H1 (cell line): ENCODE measurements around the gene AGAP1. TPM values are rescaled to one million over a fixed set of nuclear protein-coding genes. Genes with fewer than 3 reads are reported as not detected.
A peak's percentile ranks its signal among the peaks of the same experiment; 100 is the strongest.

ENCODE experiments used
- CTCF ChIA-PET: fragments of 300-600 bp; sonication (Branson Sonifier 250); formaldehyde crosslinking; loops from one replicate; lab custom pipeline; 2021; ENCODE audit not compliant: partially characterized antibody; lab: Charles Lee
- POLR2A ChIA-PET: fragments of 300-600 bp; sonication (Branson Sonifier 250); formaldehyde crosslinking; loops from one replicate; lab custom pipeline; 2021; ENCODE audit warnings: inconsistent platforms; ENCODE audit not compliant: partially characterized antibody; lab: Charles Lee
- DNase-seq, 2 experiments: peaks; one replicate each; pipeline versions ENCODE4 v3.0.0 to v3.0.0-alpha.2; 2010 to 2022; ENCODE audit warnings: low spot score in 2 of 2, low read depth in 1 of 2, mixed read lengths in 1 of 2
- FAIRE-seq: peaks from 2 replicates; lab custom pipeline; 2011; peaks lifted over from hg19 to GRCh38; lab: Jason Lieb, UNC
- H2AFZ ChIP-seq: 2 replicates; pipeline ENCODE4 v1.8.1; 2012; ENCODE audit warnings: low read length, inconsistent platforms
- H2AK5ac ChIP-seq: 2 replicates; pipeline ENCODE4 v1.6.1; 2013; ENCODE audit warnings: low read depth, low read length
- H2BK120ac ChIP-seq: replicated peaks from 2 replicates; pipeline ENCODE3; 2013; ENCODE audit warnings: low read depth, low read length, inconsistent platforms
- H2BK12ac ChIP-seq: 2 replicates; pipeline ENCODE4 v1.6.1; 2013; ENCODE audit warnings: low read depth, low read length
- H2BK15ac ChIP-seq: 2 replicates; pipeline ENCODE4 v1.6.1; 2013; ENCODE audit warnings: low read length
- H2BK20ac ChIP-seq: 2 replicates; pipeline ENCODE4 v1.6.1; 2013; ENCODE audit warnings: low read length
- H2BK5ac ChIP-seq: 2 replicates; pipeline ENCODE4 v1.6.1; 2013; ENCODE audit warnings: low read depth, low read length
- H3K14ac ChIP-seq: 2 replicates; pipeline ENCODE4 v1.6.1; 2013; ENCODE audit warnings: inconsistent platforms; ENCODE audit not compliant: insufficient read length
- H3K18ac ChIP-seq: 2 replicates; pipeline ENCODE4 v1.6.1; 2013; ENCODE audit warnings: low read length; ENCODE audit errors: extremely low read depth
- H3K23ac ChIP-seq: 2 replicates; pipeline ENCODE4 v1.6.1; 2013; ENCODE audit warnings: inconsistent platforms; ENCODE audit not compliant: insufficient read length
- H3K23me2 ChIP-seq: 2 replicates; pipeline ENCODE4 v1.6.1; 2013; ENCODE audit warnings: low read depth, low read length
- H3K27ac ChIP-seq: 2 replicates; pipeline ENCODE4 v1.6.1; 2011; ENCODE audit warnings: low read depth, low read length, inconsistent platforms
- H3K27me3 ChIP-seq, 4 experiments: replicated peaks in 1 of 4; 1 replicate in 1 of 4; 2 replicates in 3 of 4; pipeline versions ENCODE4 v1.6.1 to v1.8.1; 2011 to 2013; ENCODE audit warnings: low read length in 3 of 4, mild to moderate bottlenecking in 3 of 4, inconsistent platforms in 2 of 4, mixed read lengths in 2 of 4, moderate library complexity in 1 of 4; ENCODE audit not compliant: control insufficient read depth in 3 of 4, insufficient read depth in 3 of 4; ENCODE audit errors: extremely low read depth in 1 of 4
- H3K36me3 ChIP-seq, 4 experiments: 2 replicates each; pipeline versions ENCODE4 v1.6.1 to v1.8.1; 2011 to 2013; ENCODE audit warnings: mild to moderate bottlenecking in 4 of 4, low read length in 3 of 4, moderate library complexity in 2 of 4, control low read depth in 1 of 4, inconsistent platforms in 1 of 4; ENCODE audit not compliant: insufficient read depth in 4 of 4, control insufficient read depth in 2 of 4
- H3K4ac ChIP-seq: replicated peaks from 2 replicates; pipeline ENCODE3; 2013; ENCODE audit warnings: low read length, low read depth, mixed read lengths, inconsistent platforms; ENCODE audit not compliant: insufficient read length
- H3K4me1 ChIP-seq, 4 experiments: replicated peaks in 1 of 4; 1 replicate in 1 of 4; 2 replicates in 3 of 4; pipeline versions ENCODE4 v1.6.1 to v1.8.1; 2011 to 2013; ENCODE audit warnings: low read length in 3 of 4, inconsistent platforms in 2 of 4, mixed read lengths in 1 of 4; ENCODE audit not compliant: insufficient read depth in 4 of 4, control insufficient read depth in 3 of 4
- H3K4me2 ChIP-seq, 2 experiments: 2 replicates each; pipeline versions ENCODE4 v1.6.1 to v1.8.1; 2011 to 2013; ENCODE audit warnings: low read depth in 2 of 2, low read length in 2 of 2, control low read depth in 1 of 2, inconsistent platforms in 1 of 2, mild to moderate bottlenecking in 1 of 2; ENCODE audit not compliant: insufficient read depth in 1 of 2
- H3K4me3 ChIP-seq, 4 experiments: fragments of 200-600, 300-600 bp in 1 of 4; sonication (generic), shearing (Covaris generic), sonication (Bioruptor Twin) in 1 of 4; 2 replicates each; pipeline versions ENCODE4 v1.5.1 to v1.8.1; 2011 to 2016; ENCODE audit warnings: low read length in 4 of 4, low read depth in 3 of 4, control low read depth in 2 of 4, inconsistent platforms in 2 of 4, mild to moderate bottlenecking in 2 of 4, mixed read lengths in 1 of 4, moderate library complexity in 1 of 4; ENCODE audit not compliant: insufficient read depth in 2 of 4; ENCODE audit errors: extremely low read depth in 1 of 4
- H3K56ac ChIP-seq: replicated peaks from 2 replicates; pipeline ENCODE3; 2013; ENCODE audit warnings: low read depth, mild to moderate bottlenecking, mixed read lengths, low read length, inconsistent platforms; ENCODE audit not compliant: insufficient read length
- H3K79me1 ChIP-seq: 2 replicates; pipeline ENCODE4 v1.6.1; 2013; ENCODE audit warnings: low read depth, low read length, control low read depth
- H3K79me2 ChIP-seq, 2 experiments: 2 replicates each; pipeline versions ENCODE4 v1.6.1 to v1.8.1; 2012 to 2013; ENCODE audit warnings: low read length in 2 of 2, mild to moderate bottlenecking in 2 of 2, inconsistent platforms in 1 of 2; ENCODE audit not compliant: insufficient read depth in 2 of 2, control insufficient read depth in 1 of 2
- H3K9ac ChIP-seq, 4 experiments: replicated peaks in 1 of 4; 1 replicate in 1 of 4; 2 replicates in 3 of 4; pipeline versions ENCODE4 v1.6.1 to v1.8.1; 2011 to 2013; ENCODE audit warnings: low read depth in 3 of 4, low read length in 3 of 4, control low read depth in 2 of 4, mild to moderate bottlenecking in 2 of 4, moderate library complexity in 2 of 4, inconsistent platforms in 1 of 4; ENCODE audit errors: extremely low read depth in 1 of 4
- H3K9me3 ChIP-seq, 2 experiments: 2 replicates each; pipeline versions ENCODE4 v1.6.1 to v1.8.1; 2012 to 2013; ENCODE audit warnings: mild to moderate bottlenecking in 2 of 2, moderate library complexity in 2 of 2, control low read depth in 1 of 2, inconsistent platforms in 1 of 2, low read depth in 1 of 2, low read length in 1 of 2, mixed read lengths in 1 of 2; ENCODE audit not compliant: insufficient read depth in 2 of 2
- H4K20me1 ChIP-seq, 2 experiments: replicated peaks in 1 of 2; 2 replicates each; pipeline versions ENCODE3 to v1.8.1; 2011 to 2013; ENCODE audit warnings: inconsistent platforms in 2 of 2, low read length in 2 of 2, mild to moderate bottlenecking in 1 of 2; ENCODE audit not compliant: insufficient read depth in 2 of 2, control insufficient read depth in 1 of 2
- H4K5ac ChIP-seq: 2 replicates; pipeline ENCODE4 v1.6.1; 2013; ENCODE audit warnings: low read length, low read depth, mixed read lengths, inconsistent platforms; ENCODE audit not compliant: insufficient read length
- H4K8ac ChIP-seq: 2 replicates; pipeline ENCODE4 v1.8.0; 2013; ENCODE audit warnings: mild to moderate bottlenecking, moderate library complexity, low read length, inconsistent platforms; ENCODE audit not compliant: insufficient read depth; ENCODE audit errors: extremely low read depth
- H4K91ac ChIP-seq: replicated peaks from 2 replicates; pipeline ENCODE3; 2013; ENCODE audit warnings: low read length, mixed read lengths, inconsistent platforms; ENCODE audit not compliant: insufficient read length
- ASH2L ChIP-seq: fragments of 200-600, 300-600 bp; sonication (generic); IDR thresholded peaks from one replicate; pipeline ENCODE4 v1.7.1; 2017; ENCODE audit warnings: low read length
- BRCA1 ChIP-seq: IDR thresholded peaks from 2 replicates; pipeline ENCODE4 v1.6.1; 2012; ENCODE audit warnings: low read depth, low read length, improper control_type of control experiment
- TBP ChIP-seq: IDR thresholded peaks from 2 replicates; pipeline ENCODE4 v1.6.1; 2011; ENCODE audit warnings: low read depth, low read length, improper control_type of control experiment
- WGBS, 2 experiments: shearing (Covaris generic) in 1 of 2; methylation state at CpG; one replicate each; pipeline versions ENCODE4 v1.1.6 to v1.1.7; 2013 to 2015; ENCODE audit warnings: low lambda C conversion rate in 2 of 2, mixed read lengths in 2 of 2, inconsistent platforms in 1 of 2, low coverage in 1 of 2, missing lambda C conversion rate in 1 of 2; ENCODE audit not compliant: insufficient replicate concordance in 2 of 2, insufficient coverage in 1 of 2, insufficient read length in 1 of 2; ENCODE audit errors: extremely low coverage in 1 of 2, missing lambda C conversion rate in 1 of 2; 5-methylcytosine and 5-hydroxymethylcytosine counted together
- polyA plus RNA-seq, 7 experiments: library from polyadenylated mRNA; depleted of rRNA in 3 of 7; stranded (reverse) in 5 of 7; unstranded in 2 of 7; fragments of >200 nt in 5 of 7; fragments of 200-250 nt in 2 of 7; gene quantifications; 1 replicate in 5 of 7; 2 replicates in 1 of 7; 4 replicates in 1 of 7; pipeline versions ENCODE4 v1.2.1 to v1.2.3, GENCODE V29; 2011 to 2013; ENCODE audit warnings: missing spikeins in 2 of 7, mixed read lengths in 2 of 7
- total RNA-seq: library from RNA; stranded (reverse); fragmentation: NEBNext Ultra II Directional; extraction: Animal tissue kit (Norgen Biotek cat#: 25700); gene quantifications from 2 replicates; pipeline ENCODE4 v1.2.1, GENCODE V29; 2021
- TF ChIP-seq, protein P1 (sequence below): IDR thresholded peaks from 2 replicates; pipeline ENCODE4 v1.6.1; 2011; ENCODE audit warnings: low read depth, mild to moderate bottlenecking, low read length; ENCODE audit not compliant: insufficient read depth

The AGAP1 gene
- total and polyA plus RNA-seq, 2 of the 8 experiments (the other 6 are each of a cell fraction or from before 2014, with no cell fraction given) = 18.1 to 39.4 TPM

DNA sequence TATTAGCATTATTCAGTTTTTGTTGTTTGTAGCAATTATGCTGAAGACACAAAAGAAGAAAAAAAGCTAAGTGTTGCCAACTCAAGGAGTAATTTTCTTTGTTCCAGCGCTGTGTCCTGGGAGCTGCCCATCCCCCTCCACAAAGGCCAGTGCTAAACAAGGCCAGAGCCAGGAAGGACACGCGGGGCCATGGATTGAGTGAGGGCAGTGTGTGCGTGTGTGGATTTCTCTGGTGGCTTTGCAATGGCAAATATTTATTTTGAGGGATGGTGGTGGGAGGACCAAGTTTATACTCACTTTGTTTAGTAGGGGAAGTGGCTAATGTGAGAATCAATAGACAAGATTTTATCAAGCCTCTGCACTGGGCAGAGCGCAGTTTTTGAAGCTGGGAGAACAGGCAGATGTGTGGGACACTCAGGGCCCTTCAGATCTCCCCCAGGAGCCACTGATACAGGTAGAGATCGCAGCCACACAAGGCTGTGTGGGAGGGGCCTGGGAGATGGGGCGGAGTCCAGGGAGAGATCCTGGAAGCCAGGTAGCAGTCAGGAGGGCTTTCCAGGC lies 11.4 kb downstream of the AGAP1 start:
- Histone ChIP-seq H2BK20ac (no peak overlapping the region), H2BK15ac (peak overlapping the region; percentile 61; the same call in 1 of the 2 replicates), H3K23me2 (no peaks in the 10 kb centered on the region), H2AFZ (no peak overlapping the region), H3K4me2 (peak overlapping the region; percentile 25 to 51; a peak in 2 of 4 replicates), H3K79me2 (peaks cover 13 to 97% of the 10 kb centered on the region in 2 experiments), H3K18ac (no peak overlapping the region; the same call in 1 of the 2 replicates), H3K36me3 (no peaks in the 10 kb centered on the region), H3K9me3 (no peaks in the 10 kb centered on the region), H3K4me3 (peak overlapping the region in 2 of 4 experiments; percentile 1 to 14; a peak in 3 of 8 replicates), H4K5ac (peak overlapping the region; percentile 36), H3K56ac (no peak overlapping the region), H3K27ac (peak overlapping the region; percentile 22), H4K20me1 (peaks cover 8 to 20% of the 10 kb centered on the region in 2 experiments), H3K14ac (no peak overlapping the region), H2BK5ac (peak overlapping the region; percentile 88), H4K91ac (peak overlapping the region; percentile 35), H3K79me1 (peaks cover 19% of the 10 kb centered on the region), H3K23ac (no peak overlapping the region), H3K9ac (peak overlapping the region in 1 of 4 experiments; percentile 4; a peak in 1 of 7 replicates), H2BK12ac (no peak overlapping the region), H3K4ac (no peak overlapping the region), H3K4me1 (peaks cover 18 to 30% (median 25%) of the 10 kb centered on the region in 4 experiments), H2AK5ac (peak overlapping the region; percentile 80; the same call in 1 of the 2 replicates), H4K8ac (0 out of 2 replicates have a peak overlapping the region, but pooled peaks have one; percentile 16), H2BK120ac (no peak overlapping the region), H3K27me3 (no peaks in the 10 kb centered on the region)
- FAIRE-seq (no peak), DNase-seq (peak in 1 of 2 experiments; percentile 74)
- WGBS, 2 experiments = 56% methylated on average over 7 of the region's 7 CpGs; no CpG with 5 or more reads in 1 of the 2 experiments
- TF ChIP-seq ASH2L (peak; percentile 43), BRCA1 (no peak), TBP (no peak)
- TF ChIP-seq, protein P1, sequence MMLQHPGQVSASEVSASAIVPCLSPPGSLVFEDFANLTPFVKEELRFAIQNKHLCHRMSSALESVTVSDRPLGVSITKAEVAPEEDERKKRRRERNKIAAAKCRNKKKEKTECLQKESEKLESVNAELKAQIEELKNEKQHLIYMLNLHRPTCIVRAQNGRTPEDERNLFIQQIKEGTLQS = no peak
- CTCF ChIA-PET = interaction anchor here (0.6 to 10.6 kb wide), 6 partner anchors 10 to 177 kb away, joined by 3 to 83 read pairs (median 4); no protein-coding TSS in a partner anchor
- POLR2A ChIA-PET = interaction anchor here (1.1 to 1.8 kb wide), 2 partner anchors 22 to 44 kb away, joined by 3 to 5 read pairs; no protein-coding TSS in a partner anchor
